ENCODE measurements around the gene APOL4.

Gene APOL4

DNA sequence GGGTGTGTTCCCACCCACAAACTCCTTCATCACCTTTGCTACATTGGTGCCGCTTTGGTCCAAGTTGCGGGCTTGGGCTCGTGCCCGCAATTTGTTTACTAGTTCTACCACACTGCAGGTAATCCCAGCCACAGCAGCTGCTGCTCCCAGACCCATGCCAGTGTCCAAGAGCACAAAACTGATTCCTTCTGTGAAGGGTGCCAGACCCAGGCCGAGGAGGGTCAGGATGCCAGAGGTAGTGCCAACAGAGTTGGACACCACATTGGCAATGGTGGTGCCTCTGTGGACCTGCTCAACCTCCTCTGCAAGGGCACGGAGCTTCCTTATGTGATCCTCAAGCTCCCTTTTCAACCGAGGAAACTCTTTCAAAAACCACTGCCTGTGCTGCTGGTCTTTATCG lies 26.2 kb upstream of the APOL4 start:
- DNase-seq (ENCODE audit: extremely low read depth, low read depth): no peak
- TF ChIP-seq, protein P1, sequence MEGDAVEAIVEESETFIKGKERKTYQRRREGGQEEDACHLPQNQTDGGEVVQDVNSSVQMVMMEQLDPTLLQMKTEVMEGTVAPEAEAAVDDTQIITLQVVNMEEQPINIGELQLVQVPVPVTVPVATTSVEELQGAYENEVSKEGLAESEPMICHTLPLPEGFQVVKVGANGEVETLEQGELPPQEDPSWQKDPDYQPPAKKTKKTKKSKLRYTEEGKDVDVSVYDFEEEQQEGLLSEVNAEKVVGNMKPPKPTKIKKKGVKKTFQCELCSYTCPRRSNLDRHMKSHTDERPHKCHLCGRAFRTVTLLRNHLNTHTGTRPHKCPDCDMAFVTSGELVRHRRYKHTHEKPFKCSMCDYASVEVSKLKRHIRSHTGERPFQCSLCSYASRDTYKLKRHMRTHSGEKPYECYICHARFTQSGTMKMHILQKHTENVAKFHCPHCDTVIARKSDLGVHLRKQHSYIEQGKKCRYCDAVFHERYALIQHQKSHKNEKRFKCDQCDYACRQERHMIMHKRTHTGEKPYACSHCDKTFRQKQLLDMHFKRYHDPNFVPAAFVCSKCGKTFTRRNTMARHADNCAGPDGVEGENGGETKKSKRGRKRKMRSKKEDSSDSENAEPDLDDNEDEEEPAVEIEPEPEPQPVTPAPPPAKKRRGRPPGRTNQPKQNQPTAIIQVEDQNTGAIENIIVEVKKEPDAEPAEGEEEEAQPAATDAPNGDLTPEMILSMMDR (IDR thresholded peaks at IDR 0.05; ENCODE audit: low read depth, low read length): no peak

DNA sequence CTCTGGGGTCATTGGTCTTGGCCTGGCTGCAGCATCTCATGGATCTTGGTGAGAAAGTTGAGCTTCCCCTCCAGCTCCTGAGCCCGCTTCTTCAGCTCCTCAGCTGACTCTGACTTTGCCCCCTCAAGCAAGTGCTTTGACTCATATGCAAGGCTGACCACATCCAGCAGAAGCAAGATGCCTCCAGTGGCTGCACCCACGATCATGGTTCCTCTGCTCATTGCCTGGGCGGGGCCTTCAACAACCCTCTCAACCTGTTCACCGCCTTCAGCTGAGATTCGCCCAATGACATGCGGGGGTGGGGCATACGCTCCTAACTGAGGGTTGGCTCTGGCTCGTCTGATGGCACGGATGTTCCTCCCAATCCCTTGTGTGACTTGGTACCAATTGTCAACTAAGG lies 25.8 kb upstream of the APOL4 start:
- DNase-seq (ENCODE audit: extremely low read depth, low read depth): no peak
- TF ChIP-seq, protein P1 (IDR thresholded peaks at IDR 0.05; ENCODE audit: low read depth, low read length): no peak

DNA sequence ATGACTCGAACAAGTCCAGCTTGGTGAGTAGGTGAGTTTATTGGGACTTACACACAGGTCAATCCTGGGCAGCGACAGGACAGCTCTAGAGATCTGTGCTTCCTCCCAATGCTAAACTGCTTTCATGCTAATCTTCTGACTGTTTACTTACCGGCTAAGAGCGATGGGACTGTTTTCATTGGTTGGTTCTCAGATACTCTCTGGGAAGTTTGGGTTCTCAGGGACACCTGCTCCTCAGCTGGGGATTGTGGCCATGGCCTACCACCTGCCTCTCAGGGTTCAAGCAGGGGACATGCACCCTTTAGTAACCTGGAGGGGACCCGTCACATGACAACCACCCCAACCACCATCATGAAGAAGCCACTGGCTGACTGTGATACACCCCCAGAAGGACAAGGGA lies 24.6 kb upstream of the APOL4 start:
- no peak for DNase-seq (ENCODE audit: extremely low read depth, low read depth)
- TF ChIP-seq, protein P1 (IDR thresholded peaks at IDR 0.05; ENCODE audit: low read depth, low read length): no peak

DNA sequence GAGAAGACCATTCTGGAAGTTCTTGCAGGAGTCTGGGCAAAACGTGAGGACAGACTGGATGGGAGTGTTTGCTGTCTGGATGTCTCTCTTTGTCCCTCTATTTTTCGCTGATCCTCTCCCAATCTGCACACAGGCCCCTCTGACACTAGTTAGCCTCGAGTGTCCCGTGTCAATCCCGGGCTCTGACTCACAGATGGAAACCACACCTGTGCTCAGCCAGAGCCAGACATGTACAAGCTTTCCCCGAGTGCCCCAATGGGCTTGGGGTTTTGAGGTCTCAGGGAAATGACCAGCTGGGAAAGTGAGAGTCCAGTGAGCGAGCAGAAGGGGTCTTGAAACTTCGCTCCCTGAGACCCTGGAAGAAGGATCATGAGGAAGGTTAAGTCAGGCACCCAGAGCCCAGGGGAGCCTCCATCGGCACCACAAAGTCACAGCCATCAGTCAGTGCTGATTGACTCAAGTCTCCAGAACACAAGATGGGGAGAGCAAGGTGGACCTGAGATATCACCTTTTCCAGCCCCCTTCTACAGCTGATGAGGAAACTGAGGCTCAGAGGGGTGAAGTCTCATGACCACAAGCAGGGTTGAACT lies 23.8 kb upstream of the APOL4 start:
- TF ChIP-seq, protein P1 (IDR thresholded peaks at IDR 0.05; ENCODE audit: low read depth, low read length): no peak
- no peak for DNase-seq (ENCODE audit: extremely low read depth, low read depth)

DNA sequence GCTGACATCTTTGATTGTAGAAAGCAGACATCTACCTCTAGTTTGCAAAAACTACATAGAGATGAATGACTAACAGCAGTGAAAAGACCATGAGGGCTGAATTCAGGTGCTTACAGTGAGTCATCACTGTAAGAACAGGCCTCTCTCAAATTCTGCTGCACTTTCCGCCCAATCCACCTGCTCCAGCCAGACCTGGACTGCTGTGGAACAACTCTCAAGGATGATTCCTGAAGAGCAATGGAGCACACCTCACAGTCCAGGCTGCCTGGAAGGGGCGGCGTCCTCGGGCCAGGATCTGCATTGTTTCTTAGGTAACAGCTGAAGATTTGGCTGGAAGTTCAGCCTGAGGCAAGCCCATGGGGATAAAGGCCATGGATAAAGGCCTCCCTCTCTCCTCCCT lies 22.6 kb upstream of the APOL4 start:
- DNase-seq (ENCODE audit: extremely low read depth, low read depth): no peak
- TF ChIP-seq, protein P1 (IDR thresholded peaks at IDR 0.05; ENCODE audit: low read depth, low read length): no peak

DNA sequence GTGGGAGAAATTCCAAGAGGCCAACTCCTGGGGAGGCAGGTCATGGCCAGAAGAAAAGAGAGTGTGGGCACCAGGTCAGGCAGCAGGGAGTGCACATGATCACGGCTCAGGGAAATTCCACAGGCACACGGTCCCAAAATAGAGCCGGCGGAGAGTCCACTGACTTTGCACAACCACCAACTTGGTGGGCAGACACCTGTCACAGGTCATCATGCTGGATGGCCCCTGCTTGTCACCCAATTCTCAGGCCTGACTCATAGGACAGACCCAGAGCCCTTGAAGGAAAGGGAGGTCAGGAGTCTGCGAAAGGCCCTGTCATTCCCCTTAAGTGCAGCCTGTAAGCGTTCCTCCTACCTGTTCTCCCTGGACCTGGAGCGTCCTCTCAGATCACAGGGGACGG lies 21.9 kb upstream of the APOL4 start:
- no peak for DNase-seq (ENCODE audit: extremely low read depth, low read depth)
- TF ChIP-seq, protein P1 (IDR thresholded peaks at IDR 0.05; ENCODE audit: low read depth, low read length): no peak

DNA sequence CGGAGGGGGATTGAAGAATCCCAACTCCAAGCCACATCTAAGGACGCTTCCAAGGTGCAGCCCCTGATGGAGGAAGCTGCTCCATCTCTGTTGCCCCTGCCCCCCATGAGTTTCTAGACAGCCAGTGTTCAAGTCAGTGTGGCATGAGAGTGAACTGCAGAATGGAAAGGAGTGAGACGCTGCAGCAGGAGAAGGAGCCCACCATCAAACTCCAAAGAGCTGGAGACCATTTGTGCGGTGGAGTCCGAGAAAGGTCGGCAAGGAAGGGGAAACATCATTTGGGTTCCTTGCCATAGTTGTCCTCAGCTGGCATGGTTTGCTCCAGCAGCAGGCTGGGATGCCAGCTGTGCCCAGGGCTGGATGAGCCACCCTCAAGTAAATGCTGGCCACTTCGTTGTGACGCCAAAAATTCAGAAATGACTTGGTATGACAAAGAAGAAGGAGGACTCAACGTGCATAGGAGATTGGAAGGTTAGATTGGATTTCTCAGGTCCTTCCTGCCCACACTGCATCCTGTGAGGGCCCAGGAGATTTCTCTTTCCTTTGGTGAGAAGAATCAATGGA lies 21.4 kb upstream of the APOL4 start:
- TF ChIP-seq, protein P1 (IDR thresholded peaks at IDR 0.05; ENCODE audit: low read depth, low read length): no peak
- no peak for DNase-seq (ENCODE audit: extremely low read depth, low read depth)
